Thyroid gland (tissue), 4 donors: Measurements from ENCODE around the gene PLVAP. TPM values are rescaled to one million over a fixed set of nuclear protein-coding genes. Genes with fewer than 3 reads are reported as not detected.
A peak's percentile ranks its signal among the peaks of the same experiment; 100 is the strongest.

ENCODE experiments used
- DNase-seq, 2 donors: peaks; one replicate each; pipeline ENCODE4 v3.0.0-alpha.2; 2019
- H3K27ac ChIP-seq, 3 donors: fragments of 200-600 bp; sonication (generic); 1 replicate in 2 of 3; 2 replicates in 1 of 3; pipeline ENCODE4 v1.5.1; 2016 to 2019; ENCODE audit warnings: mild to moderate bottlenecking in 1 of 3, moderate library complexity in 1 of 3
- H3K27me3 ChIP-seq: fragments of 200-600 bp; sonication (generic); one replicate; pipeline ENCODE4 v1.5.1; 2019
- H3K36me3 ChIP-seq, 2 donors: fragments of 200-600 bp; sonication (generic); one replicate each; pipeline ENCODE4 v1.5.1; 2016 to 2019
- H3K4me1 ChIP-seq, 2 donors: fragments of 200-600 bp; sonication (generic); one replicate each; pipeline ENCODE4 v1.5.1; 2017 to 2019
- H3K4me3 ChIP-seq, 3 donors: fragments of 200-600 bp; sonication (generic); replicated peaks in 1 of 3; 1 replicate in 2 of 3; 2 replicates in 1 of 3; pipeline ENCODE4 v1.5.1; 2016; ENCODE audit warnings: mild to moderate bottlenecking in 1 of 3
- H3K9me3 ChIP-seq: fragments of 200-600 bp; sonication (generic); one replicate; pipeline ENCODE4 v1.5.1; 2017
- CTCF ChIP-seq, 6 experiments: fragments of 200-600 bp in 3 of 6; fragments of 450-650 bp in 3 of 6; sonication (generic) in 3 of 6; IDR thresholded peaks; one replicate each; pipeline ENCODE4 v1.5.1; 2016 to 2019; ENCODE audit warnings: antibody characterized with exemption in 6 of 6, mild to moderate bottlenecking in 2 of 6, inconsistent platforms in 1 of 6, moderate library complexity in 1 of 6
- POLR2A ChIP-seq, 2 donors: fragments of 450-650 bp; IDR thresholded peaks; one replicate each; pipeline ENCODE4 v1.6.1; 2017; ENCODE audit warnings: antibody characterized with exemption in 2 of 2, mild to moderate bottlenecking in 2 of 2, moderate library complexity in 1 of 2
- WGBS, 2 donors: methylation state at CpG; one replicate each; pipeline ENCODE4 v1.1.5; 2017; 5-methylcytosine and 5-hydroxymethylcytosine counted together
- intact Hi-C: fragments of 100-400 bp; cut with DNase I; formaldehyde crosslinking; loops from one replicate; pipeline ENCODE4 v1.15.1; 2023
- total RNA-seq, 4 donors: library from RNA; depleted of rRNA; stranded (reverse); fragments of >200 nt; gene quantifications; one replicate each; pipeline ENCODE4 v1.2.3, GENCODE V29; 2016

PLVAP gene
- total RNA-seq, 4 donors from 2014 or later: 103 to 322 (median 174) TPM

- peaks cover 39 to 41% of the 10 kb centered on the region in 2 donors for H3K4me1 ChIP-seq
- no peak for TF ChIP-seq CTCF (IDR thresholded peaks at IDR 0.05)
- TF ChIP-seq POLR2A (IDR thresholded peaks at IDR 0.05): no peak
- H3K9me3 ChIP-seq: no peaks in the 10 kb centered on the region
- peak overlapping the region in 1 of 3 donors; percentile 57 for H3K4me3 ChIP-seq
- no peak for DNase-seq
- H3K36me3 ChIP-seq: peaks cover 0 to 2% of the 10 kb centered on the region in 2 donors
- H3K27ac ChIP-seq: peak overlapping the region; percentile 31 to 91 (median 90)
- intact Hi-C loops: no loop called here
- no peaks in the 10 kb centered on the region for H3K27me3 ChIP-seq
- WGBS, 2 donors: 0 to 2% methylated on average over 5 to 7 of the region's 7 CpGs
These were observed 72.0 kb downstream of the PLVAP start for GRCh38 chr19:17305216-17305516.

GRCh38 chr19:17304386-17305215 lies 72.5 kb downstream of the PLVAP start:
- TF ChIP-seq POLR2A (IDR thresholded peaks at IDR 0.05) (no peak), CTCF (IDR thresholded peaks at IDR 0.05) (no peak)
- intact Hi-C loops: no loop called here
- 24 to 29% methylated on average over 12 of the region's 12 CpGs for WGBS, 2 donors
- Histone ChIP-seq H3K27ac (peak overlapping the region; percentile 31 to 91 (median 90)), H3K4me3 (no peak overlapping the region), H3K36me3 (peaks cover 0 to 2% of the 10 kb centered on the region in 2 donors), H3K27me3 (no peaks in the 10 kb centered on the region), H3K4me1 (peaks cover 36 to 37% of the 10 kb centered on the region in 2 donors), H3K9me3 (no peaks in the 10 kb centered on the region)
- peak; percentile 82 to 87 for DNase-seq

- 11 to 33% methylated on average over 12 of the region's 12 CpGs for WGBS, 2 donors
These were observed 73.2 kb downstream of the PLVAP start for GRCh38 chr19:17303940-17304267.

DNA sequence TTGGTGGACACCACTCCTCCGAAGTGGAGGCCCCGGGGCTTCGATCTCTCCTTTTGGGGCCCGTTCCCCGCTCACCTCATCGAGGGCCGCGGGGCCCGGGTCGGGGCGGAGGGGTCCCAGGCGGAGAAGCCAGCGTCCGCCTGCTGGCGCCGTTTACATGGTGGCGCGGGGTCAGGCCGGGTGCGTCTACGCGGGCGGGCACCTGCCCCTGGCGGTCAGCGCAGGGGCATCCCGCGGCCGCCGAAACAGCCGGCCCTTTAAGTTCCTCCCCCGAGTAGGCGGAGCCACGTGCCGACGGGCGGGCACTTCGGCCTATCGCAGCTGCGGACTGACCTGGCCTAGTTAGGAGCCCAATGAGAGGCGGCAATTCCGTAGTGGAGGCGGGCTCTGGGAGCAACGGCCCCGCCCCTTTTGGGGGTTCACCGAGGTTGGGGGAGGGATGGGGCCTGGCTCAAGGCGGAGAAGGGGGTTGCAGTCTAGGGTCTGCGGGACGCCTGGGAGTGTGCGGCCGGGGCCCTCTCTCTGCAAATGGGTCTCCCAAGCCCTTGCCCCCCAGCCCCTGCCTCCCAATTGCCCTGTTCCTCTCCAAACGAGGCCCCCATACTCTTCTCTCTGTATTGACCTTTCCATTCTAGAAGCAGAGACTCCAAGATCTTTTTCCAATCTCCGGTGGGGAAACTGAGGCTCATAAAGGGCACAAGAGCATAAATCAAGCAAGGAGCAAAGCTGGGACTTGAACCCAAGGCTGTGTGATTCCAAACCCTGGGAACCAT lies 73.8 kb downstream of the PLVAP start, which contains the start of gene ABHD8:
Gene ABHD8 (minus strand): TSS at position 259 of the 773 bp plus-strand sequence. CDS start 1,809 bp downstream, outside the sequence.
- Histone ChIP-seq H3K4me1 (peaks cover 36 to 37% of the 10 kb centered on the region in 2 donors), H3K27ac (peak within 1 kb of the TSS; percentile 64 to 91 (median 90))
- intact Hi-C loops: no loop called here

More at GRCh38 chr19:17303940-17304267, 73.2 kb downstream of the PLVAP start:
- peak overlapping the region; percentile 64 to 91 (median 90) for H3K27ac ChIP-seq
- DNase-seq: peak; percentile 35 to 47
- peaks cover 0 to 2% of the 10 kb centered on the region in 2 donors for H3K36me3 ChIP-seq
- peak overlapping the region in 1 of 3 donors; percentile 75 for H3K4me3 ChIP-seq
- H3K4me1 ChIP-seq: peaks cover 36 to 37% of the 10 kb centered on the region in 2 donors
- H3K9me3 ChIP-seq: no peaks in the 10 kb centered on the region
- no peak for TF ChIP-seq CTCF (IDR thresholded peaks at IDR 0.05)
- TF ChIP-seq POLR2A (IDR thresholded peaks at IDR 0.05): no peak
- intact Hi-C loops: no loop called here
- H3K27me3 ChIP-seq: no peaks in the 10 kb centered on the region

More for the DNA sequence above, 73.8 kb downstream of the PLVAP start, which contains the start of gene ABHD8:
- peak in 1 of 2 donors; percentile 79 for TF ChIP-seq POLR2A (IDR thresholded peaks at IDR 0.05)
- peak; percentile 49 to 86 (median 70) for TF ChIP-seq CTCF (IDR thresholded peaks at IDR 0.05)
- H3K36me3 ChIP-seq: peaks cover 0 to 2% of the 10 kb centered on the region in 2 donors
- no peaks in the 10 kb centered on the region for H3K27me3 ChIP-seq
- H3K4me3 ChIP-seq: peak within 1 kb of the TSS in 2 of 3 donors; percentile 17 to 75
- WGBS, 2 donors: 2 to 4% methylated on average over 7 to 19 of the region's 52 CpGs
- H3K9me3 ChIP-seq: no peaks in the 10 kb centered on the region
- DNase-seq: peak; percentile 96 to 98
